Measurements from ENCODE around the gene RFXAP.

DNA sequence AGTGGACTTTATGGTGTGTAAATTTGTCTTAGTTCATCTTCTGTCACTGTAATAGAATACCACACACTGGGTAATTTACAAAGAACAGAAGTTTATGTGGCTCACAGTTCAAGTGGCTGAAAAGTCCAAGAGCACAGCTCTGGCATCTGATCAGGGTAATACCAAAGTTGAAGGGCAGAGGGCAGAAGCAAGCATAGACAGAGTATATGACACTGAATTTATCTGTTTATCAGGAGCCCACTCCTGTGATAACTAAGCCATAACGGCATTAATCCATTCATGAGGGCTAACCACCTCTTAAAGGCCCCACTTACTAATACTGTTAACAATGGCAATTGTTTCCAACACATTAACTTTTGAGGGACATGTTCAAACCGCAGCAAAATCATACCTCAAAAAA lies 4.0 kb upstream of the RFXAP start:
- no peak for TF ChIP-seq CTCF (IDR thresholded peaks at IDR 0.05)
- TF ChIP-seq POLR2A (IDR thresholded peaks at IDR 0.05): no peak

All from lower leg skin (tissue), 3 donors.